Endothelial cell of umbilical vein (primary cell): ENCODE results near the gene MOK.

Source experiments
- EZH2 ChIP-seq: IDR thresholded peaks from 2 replicates; pipeline ENCODE4 v1.6.1; 2012; ENCODE audit warnings: borderline replicate concordance, low read depth, mild to moderate bottlenecking, moderate library complexity, low read length, inconsistent platforms; ENCODE audit not compliant: severe bottlenecking
- FOS ChIP-seq: IDR thresholded peaks from 2 replicates; pipeline ENCODE4 v1.6.1; 2011; ENCODE audit warnings: mild to moderate bottlenecking, low read length, moderate library complexity, borderline replicate concordance; ENCODE audit not compliant: insufficient read depth
- GATA2 ChIP-seq: IDR thresholded peaks from 2 replicates; pipeline ENCODE4 v1.7.0; 2011; ENCODE audit warnings: low read depth, mild to moderate bottlenecking, moderate library complexity, mixed read lengths, low read length; ENCODE audit not compliant: insufficient read length, insufficient read depth
- JUN ChIP-seq: IDR thresholded peaks from 2 replicates; pipeline ENCODE4 v1.6.1; 2011; ENCODE audit warnings: borderline replicate concordance, low read depth; ENCODE audit not compliant: insufficient read length, insufficient read depth
- MYC ChIP-seq: IDR thresholded peaks from one replicate; pipeline ENCODE4 v1.6.1; 2011; ENCODE audit warnings: mild to moderate bottlenecking, low read depth, low read length
- POLR2A ChIP-seq: IDR thresholded peaks from 2 replicates; pipeline ENCODE4 v1.6.1; 2012; ENCODE audit warnings: low read depth, mild to moderate bottlenecking, control low read depth, low read length
- POLR2AphosphoS5 ChIP-seq: IDR thresholded peaks from 2 replicates; pipeline ENCODE4 v1.6.1; 2012; ENCODE audit warnings: low read depth, mild to moderate bottlenecking, control low read depth, low read length, moderate library complexity; ENCODE audit not compliant: insufficient read depth
- TF ChIP-seq, protein P1 (sequence below), 2 donors: IDR thresholded peaks; 1 replicate in 1 of 2; 2 replicates in 1 of 2; pipeline ENCODE4 v1.5.1; 2011; ENCODE audit warnings: low read length in 2 of 2, mild to moderate bottlenecking in 2 of 2, moderate library complexity in 2 of 2, control low read depth in 1 of 2, inconsistent platforms in 1 of 2, low read depth in 1 of 2; ENCODE audit not compliant: insufficient read depth in 1 of 2; ENCODE audit errors: extremely low read depth in 1 of 2
- TF ChIP-seq, protein P2 (sequence below): IDR thresholded peaks from 2 replicates; pipeline ENCODE4 v1.6.1; 2011; ENCODE audit not compliant: insufficient read depth, insufficient read length

DNA sequence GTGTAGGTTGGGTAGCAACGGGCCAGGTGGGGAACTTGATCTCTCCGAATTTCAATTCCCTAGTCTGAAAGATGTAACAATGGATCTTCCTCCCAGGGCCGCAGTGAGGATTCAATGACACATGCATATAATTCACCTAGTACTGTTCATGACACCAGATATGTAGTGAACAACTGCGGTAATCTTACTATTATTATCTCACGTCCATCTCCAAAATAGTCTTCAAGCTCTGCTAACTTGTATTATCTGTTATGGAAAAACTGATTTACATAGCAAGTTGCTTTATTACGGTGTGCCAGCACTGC, 26.4 kb downstream of the MOK start:
- TF ChIP-seq MYC, result no peak
- TF ChIP-seq EZH2, result no peak
- TF ChIP-seq POLR2A, result no peak
- TF ChIP-seq, protein P1, sequence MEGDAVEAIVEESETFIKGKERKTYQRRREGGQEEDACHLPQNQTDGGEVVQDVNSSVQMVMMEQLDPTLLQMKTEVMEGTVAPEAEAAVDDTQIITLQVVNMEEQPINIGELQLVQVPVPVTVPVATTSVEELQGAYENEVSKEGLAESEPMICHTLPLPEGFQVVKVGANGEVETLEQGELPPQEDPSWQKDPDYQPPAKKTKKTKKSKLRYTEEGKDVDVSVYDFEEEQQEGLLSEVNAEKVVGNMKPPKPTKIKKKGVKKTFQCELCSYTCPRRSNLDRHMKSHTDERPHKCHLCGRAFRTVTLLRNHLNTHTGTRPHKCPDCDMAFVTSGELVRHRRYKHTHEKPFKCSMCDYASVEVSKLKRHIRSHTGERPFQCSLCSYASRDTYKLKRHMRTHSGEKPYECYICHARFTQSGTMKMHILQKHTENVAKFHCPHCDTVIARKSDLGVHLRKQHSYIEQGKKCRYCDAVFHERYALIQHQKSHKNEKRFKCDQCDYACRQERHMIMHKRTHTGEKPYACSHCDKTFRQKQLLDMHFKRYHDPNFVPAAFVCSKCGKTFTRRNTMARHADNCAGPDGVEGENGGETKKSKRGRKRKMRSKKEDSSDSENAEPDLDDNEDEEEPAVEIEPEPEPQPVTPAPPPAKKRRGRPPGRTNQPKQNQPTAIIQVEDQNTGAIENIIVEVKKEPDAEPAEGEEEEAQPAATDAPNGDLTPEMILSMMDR (IDR thresholded peaks at IDR 0.05; ENCODE audit: extremely low read depth in 1 of 2, insufficient read depth in 1 of 2, low read depth in 1 of 2, low read length in 2 of 2), result no peak
- no peak for TF ChIP-seq JUN
- TF ChIP-seq, protein P2, sequence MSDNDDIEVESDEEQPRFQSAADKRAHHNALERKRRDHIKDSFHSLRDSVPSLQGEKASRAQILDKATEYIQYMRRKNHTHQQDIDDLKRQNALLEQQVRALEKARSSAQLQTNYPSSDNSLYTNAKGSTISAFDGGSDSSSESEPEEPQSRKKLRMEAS, result no peak
- TF ChIP-seq GATA2, result no peak
- TF ChIP-seq POLR2AphosphoS5, result no peak
- TF ChIP-seq FOS, result no peak
